ENCODE measurements around the gene NUP205.
"Not testable (repeated sequence)": the region's sequence is repeated elsewhere in the genome, so short reads cannot be mapped to it uniquely, and the experiment has no call there.

NUP205 gene

DNA sequence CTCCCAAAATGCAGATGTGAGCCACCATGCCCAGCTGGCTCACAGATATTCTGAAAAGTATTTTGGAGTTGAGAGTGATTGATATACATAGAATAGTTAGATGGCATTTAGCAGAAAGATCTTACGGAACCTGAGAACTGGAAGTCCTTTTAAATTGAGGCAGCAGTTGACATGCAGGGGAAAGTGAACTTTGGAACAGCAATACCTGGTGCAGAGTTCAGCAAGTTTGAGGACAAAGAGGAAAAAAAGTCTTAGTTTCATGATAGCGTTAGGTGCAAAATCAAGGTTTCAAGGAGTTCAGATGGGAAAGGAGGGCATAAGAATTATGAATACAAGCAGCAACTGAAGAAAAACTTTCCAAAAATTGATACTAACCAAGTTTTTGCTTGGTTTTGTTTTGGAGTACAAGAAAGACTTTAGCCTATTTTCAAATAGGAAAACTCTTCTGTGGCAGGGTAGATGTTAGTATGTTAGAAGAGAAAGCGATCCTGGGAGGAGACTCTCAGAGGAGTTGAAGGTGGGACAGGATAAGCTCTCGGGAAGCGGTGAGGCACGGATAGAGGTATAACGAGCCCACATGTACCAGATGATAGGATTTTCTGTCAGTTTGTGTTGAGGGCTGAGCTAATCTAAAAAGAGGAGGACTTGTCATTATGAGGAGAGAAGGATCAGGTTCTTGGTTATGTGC is 76.6 kb downstream of the NUP205 start:
- no peak for DNase-seq

DNA sequence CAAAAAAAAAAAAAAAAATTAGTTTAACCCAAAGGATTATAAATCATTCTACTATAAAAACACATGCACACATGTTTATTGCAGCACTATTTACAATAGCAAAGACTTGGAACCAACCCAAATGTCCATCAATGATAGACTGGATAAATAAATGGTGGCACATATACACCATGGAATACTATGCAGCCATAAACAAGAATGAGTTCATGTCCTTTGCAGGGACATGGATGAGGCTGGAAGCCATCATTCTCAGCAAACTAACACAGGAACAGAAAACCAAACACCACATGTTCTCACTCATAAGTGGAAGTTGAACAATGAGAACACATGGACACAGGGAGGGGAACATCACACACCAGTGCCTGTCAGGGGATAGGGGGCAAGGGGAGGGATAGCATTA is 82.0 kb downstream of the NUP205 start:
- DNase-seq: not testable (repeated sequence)

DNA sequence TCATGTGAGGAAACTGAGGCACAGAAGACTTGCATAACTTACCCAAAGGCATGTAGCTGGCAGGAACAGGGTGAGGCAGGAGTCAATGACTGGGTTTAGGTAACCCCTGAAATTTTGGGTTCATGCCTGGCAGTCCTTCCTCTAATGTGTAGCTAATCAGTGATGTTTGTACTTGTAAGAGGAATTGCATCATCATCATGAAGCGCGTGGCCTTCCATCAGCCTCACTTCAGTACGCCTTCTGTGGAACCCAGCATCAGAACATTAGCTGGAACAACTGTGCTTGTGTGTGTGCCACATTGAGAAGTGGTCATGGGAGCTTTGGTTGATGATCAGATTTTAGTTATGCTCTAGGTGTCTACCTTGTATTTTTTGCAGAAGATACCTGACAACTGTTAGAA is 86.4 kb downstream of the NUP205 start:
- DNase-seq: no peak

DNA sequence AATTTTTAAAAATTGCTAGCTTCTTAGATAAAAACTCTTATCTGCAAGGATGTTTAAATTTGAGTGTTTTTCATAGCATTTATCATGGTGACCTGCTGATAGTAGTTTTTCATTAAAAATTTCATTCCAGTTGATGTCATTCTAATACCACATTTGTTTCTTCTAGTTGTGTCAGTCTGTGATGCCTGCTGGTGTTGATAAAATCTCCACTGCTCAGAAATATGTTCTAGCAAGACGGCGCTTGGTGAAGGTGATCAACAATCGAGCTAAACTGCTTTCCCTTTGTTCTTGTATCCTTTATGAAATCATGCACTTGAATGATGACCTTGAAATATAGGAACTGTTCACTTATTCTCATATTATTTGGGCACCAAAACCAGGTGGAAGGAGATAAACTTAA is 87.0 kb downstream of the NUP205 start:
- DNase-seq: no peak

DNA sequence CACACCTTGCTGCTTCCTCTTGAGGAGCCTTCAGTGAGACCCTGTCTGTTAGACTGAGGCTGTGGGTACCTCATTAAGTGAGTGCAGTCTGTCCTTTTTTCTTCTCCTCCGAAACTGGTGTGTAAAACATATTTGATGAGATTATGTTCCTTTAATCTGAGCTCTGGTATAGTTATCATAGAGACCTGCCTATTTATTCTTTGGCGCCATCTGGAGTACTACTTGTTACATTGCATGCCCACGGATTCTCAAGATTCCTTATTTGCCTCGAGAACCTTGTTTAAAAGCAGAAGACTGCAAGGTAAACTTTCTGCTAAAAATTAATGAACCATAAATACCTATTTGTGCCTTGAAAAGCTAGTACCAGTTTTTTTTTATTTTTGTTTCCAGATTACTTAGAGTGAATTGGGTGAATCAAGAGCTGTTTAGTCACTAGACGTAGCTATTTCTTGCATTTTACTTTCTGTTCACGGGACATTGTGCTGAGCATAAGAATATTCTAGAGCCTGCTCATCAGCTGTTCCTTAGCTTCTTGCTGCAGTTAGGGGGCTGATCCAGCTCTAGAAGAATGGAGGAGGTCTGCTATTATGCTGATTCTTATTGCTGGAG is 87.7 kb downstream of the NUP205 start:
- no peak for DNase-seq

DNA sequence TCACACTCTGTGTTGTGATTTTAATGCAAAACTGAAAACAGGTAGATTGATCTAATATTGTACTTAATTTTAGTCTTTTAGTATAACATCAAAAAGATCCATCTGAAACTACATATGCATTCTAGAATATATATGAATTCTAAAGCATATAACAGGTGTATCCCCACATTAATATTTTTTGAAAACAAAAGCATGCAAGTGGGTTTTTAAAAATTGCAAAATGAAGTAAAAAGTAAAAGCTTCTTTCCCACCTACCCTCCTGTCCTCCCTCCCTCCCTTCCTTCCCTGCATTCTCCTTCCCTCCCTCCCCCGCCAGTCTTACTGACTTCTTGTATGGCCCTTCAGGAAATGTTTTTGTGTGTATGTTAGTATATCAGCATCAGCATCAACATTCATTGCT is 90.0 kb downstream of the NUP205 start:
- DNase-seq: no peak

DNA sequence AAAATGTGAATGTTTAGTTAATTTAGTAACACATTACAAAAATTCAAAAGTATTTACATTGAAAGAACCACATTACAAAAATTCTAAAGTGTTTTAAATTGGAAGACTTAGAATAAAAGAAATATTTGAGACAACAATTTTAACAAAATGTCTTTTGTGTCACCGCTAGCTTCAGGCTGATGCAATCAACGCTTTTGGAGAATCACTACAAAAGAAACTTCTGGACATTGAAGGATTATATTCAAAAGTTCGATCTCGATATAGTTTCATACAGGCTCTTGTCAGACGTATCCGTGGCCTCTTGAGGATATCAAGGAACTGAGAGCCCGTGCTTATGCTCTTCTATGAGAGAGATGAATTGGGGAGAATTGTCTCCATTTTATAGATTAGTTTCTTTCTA is 90.5 kb downstream of the NUP205 start:
- DNase-seq: no peak

DNA sequence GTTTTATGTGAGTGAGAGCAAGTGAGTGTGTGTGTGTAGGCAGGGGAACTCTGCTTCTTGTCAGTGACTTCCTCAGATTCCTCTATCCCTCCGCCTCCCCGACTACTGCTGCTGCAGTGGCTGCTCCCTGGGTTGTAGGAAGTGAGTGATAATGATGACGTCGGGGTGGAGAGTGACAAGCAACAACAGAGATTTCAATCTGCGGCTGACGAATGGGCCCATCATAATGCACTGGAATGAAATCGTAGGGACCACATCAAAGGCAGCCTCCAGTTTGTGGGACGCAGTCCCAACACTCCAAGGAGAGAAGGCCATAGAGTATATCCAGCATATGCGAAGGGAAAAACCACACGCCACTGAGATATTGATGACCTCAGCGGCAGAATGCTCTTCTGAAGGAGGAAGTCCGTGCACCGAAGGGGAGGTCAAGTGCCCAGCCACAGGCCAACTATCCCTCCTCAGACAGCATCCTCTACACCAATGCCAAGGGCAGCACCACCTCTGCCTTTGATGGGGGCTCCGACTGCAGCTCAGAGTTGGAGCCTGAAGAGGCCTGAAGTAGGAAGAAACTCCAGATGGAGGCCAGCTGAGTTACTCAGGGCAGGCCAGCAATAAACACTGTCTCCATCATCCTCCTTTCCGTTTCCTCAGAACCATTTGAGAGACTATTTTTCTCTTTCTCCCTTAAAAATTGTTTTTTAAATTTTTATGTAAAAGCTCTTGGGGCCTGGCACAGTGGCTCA is 93.3 kb downstream of the NUP205 start:
- DNase-seq: no peak

DNA sequence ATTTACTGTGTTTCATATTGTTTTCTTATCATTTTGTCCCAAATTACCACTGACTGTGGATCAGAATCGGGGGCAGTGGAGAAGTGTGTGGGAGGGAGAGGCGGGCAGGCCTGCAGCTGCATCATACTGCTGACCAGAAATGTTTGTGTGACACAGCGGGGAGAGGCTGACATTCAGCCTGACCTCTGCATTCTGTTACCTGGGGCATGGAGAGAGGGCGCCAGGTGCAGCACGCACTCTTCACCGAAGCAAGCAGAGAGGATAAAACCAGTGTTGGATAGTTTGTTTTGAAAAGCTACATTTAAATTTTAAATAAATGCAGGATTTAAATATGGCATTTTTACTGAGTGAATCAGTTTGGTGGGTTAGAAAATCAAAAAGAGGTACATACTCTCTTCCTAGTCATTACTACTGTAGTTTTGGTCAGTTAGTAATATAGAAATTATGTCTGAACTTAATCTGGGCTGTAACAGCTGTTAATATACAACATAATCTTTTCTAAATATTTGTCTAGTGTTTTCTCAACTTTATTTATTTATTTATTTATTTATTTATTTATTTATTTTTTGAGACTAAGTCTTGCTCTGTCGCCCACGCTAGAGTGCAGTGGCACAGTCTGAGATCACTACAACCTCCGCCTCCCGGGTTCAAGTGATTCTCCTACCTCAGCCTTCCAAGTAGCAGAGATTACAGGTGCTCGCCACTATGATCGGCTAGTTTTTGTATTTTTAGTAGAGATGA is 95.8 kb downstream of the NUP205 start:
- no peak for DNase-seq

DNA sequence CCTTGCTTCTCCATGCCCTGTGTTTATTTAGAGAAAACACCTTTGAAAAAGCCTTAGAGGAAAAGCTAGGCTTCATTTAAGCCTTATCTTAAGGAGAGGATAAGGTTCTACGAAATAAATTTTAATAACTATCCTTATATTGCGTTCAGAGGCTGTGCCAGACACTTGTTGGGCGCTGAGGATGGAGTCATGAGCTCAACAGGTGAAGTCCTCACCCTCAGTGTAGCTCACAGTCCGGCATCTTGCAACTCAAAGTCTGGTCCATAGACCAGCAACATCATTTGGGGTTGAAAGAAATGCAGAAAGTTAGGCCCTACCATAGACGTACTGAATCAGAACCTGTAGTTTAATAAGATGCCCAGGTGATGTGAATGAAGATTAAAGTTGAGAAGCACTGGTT is 100.8 kb downstream of the NUP205 start:
- no peak for DNase-seq

DNA sequence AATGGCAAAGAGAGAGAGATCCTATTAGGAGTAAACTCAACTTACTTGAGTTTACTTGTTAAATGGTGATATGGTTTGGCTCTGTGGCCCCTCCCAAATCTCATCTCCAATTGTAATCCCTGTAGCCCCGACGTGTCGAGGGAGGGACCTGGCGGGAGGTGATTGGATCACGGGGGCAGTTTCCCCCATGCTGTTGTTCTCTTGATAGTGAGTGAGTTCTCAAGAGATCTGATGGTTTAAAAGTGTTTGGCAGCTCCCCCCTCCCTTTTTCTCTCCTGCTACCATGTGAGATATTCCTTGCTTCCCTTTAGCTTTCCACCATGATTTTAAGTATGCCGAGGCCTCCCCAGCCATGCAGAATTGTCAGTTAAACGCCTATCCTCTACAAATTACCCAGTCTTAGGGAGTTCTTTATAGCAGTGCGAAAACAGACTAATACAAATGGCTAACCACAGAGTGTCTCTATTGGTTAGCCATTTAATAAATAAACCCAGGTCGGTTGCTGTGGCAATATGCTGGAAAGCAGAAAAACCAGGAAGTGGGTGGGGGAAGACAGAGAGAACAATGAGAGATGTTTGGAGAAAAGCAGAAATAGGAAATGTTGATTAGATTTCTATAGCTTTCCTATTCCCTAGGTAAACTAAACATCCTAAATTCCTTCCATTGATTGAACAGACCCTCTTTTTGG is 101.6 kb downstream of the NUP205 start:
- no peak for DNase-seq

DNA sequence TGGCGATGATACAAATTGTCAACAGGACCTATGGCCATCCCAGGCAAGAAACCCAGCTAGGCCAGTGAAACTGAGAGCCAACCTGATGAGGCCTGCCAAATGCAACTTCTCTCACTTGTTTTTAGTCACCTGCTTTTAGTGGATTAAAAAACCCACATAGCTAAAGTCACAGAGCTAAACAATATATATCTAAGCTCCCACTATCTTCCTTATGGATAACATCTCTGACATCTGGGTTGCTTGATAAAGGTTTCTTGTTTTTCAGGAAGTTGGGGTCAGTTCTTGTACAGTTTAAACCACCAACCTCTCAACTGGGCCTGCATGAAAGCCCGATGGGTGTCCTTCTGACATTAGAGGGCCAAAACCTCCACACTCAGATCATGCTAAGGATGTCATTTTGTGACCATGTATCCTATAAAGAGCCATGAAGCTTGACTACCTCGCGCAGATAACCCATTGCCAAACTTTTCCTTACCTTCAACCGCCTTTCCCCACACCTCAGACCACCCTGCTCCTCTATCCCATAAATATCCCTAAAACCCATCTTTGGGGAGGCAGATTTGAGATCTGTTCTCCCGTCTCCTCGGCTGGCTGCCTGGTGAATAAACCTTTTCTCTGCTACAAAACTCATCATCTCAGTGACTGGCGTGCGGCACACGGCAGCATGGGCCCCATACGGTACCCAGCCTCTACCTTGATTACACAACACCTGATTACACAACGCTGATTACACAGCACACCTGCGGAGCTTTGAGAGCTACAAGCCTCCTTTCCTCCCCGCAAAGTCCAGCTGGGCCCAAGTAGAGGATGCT is 103.8 kb downstream of the NUP205 start:
- DNase-seq: no peak

DNA sequence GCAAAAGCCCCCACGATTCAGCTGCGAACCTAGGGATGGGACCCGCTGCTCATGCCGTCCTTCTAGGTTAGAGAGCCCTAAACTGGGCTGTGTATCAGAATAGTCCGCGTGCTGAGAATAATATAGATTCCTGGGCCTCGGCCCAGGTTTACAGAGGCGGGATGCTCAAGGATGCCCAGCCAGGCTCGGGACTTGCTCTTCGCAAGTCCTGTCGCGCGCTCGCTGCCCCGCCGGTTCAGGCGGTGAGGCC is 104.3 kb downstream of the NUP205 start:
- no peak for DNase-seq

DNA sequence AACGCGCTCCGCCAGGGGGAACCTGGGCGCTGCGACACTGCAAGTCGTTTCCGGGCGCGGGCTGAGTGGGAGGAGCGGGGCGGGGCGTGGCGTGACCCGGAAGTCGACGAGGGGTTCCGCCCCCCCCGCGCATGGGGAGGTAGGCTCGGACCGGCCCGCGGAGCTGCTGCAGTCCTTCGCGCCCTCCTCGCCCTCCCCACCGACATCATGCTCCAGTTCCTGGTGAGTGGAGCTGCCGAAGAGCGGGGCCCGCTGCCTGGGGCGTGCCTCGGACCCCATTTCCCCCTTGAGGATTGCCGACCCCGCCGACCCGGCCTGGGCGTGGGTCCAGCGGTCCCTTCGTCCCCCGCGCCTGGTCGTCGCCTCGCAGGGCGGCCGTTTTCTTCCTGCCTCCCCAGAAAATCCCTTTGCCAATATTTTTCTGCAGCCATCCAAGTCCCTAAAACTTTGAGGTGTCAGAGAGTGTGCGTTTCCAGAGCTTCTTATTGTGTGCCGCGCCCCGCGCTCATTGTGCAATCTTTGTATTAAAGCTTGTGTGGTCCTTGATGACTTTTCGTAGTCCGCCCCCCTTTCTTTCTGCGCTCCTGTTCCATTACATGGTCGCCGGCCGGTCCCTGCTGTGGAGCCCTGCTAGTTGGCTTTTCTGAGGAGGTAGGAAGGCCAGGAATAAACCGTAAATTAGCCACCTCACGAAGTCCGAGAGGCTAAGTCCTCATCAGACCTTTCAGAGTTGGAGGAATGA is 104.8 kb downstream of the NUP205 start, which contains the start of gene STMP1:
Gene STMP1, plus strand, starts transcription at position 142 of the 742 bp plus-strand sequence.
- DNase-seq: peak; percentile 40

DNA sequence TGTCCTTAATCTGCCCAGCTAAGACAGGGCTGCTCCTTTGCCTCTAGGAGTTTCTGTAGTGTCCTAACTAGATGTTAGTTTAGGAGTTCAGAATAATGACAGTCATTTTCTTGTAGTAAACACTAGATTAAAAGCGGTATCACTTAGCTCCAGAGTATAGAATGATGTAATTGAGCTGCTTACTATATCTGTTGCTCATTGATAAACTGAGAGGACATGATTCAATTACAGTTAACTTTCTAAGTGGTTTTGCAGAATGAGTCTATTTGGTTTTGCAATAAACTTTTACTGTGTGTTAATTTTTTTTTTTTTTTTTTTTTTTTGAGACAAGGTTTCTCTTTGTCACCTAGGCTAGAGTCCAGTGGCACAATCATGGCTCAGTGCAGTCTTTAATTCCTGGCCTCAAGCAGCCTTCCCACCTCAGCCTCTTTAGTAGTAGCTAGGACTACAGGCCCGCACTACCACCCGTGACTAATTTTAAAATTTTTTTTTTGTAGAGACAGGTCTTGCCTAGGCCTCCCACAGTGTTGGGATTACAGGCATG is 106.4 kb downstream of the NUP205 start:
- DNase-seq: no peak

DNA sequence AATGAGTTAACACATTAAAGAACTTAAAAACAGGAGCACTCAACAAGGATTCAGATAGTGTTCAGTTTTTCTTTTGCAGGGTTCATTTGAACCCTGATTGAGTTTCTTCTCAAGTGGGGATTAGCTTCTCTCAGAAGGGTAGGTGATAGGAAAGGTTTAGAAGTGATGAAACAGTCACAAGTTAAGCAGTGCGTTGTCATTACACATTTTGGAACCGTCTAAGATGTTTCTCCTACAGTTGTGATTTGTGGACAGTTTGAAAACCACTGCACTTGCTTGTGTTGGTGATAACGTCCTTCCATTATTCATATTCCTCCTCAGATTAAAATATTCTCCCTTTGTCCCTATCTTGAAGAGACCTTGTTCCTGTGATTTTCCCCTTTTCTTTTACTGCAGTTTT is 107.3 kb downstream of the NUP205 start:
- DNase-seq: no peak

DNA sequence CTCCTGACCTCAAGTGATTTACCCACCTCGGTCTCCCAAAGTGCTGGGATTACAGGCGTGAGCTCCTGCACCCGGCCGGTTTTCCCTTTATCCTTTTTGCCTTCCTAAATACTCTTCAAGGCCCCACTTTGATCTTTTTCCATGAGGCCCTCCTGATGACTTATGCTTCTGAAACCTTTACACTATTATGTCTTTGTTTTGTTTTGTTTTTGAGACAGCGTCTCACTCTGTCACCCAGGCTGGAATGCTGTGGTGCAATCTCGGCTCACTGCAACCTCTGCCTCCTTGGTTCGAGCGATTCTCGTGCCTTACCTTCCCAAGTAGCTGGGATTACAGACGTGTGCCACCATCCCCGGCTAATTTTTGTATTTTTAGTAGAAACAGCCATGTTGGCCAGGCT is 108.4 kb downstream of the NUP205 start:
- no peak for DNase-seq

DNA sequence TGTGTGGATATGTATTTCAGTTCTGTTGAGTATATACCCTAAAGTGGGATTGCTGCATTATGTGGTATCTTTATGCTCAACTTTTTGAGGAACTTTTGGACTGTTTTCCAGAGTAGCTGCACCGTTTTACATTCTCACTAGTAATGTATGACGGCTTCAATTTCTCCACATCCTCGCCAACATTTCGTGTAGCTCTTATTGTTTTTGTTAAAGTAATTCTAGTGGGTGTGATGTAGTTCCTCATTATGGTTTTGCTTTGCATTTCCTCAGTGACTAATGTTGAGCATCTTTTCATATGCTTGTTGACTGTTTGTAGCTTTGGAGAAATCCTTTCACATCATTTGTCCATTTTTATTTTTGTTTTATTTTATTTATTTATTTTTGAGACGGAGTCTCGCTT is 109.1 kb downstream of the NUP205 start:
- no peak for DNase-seq

DNA sequence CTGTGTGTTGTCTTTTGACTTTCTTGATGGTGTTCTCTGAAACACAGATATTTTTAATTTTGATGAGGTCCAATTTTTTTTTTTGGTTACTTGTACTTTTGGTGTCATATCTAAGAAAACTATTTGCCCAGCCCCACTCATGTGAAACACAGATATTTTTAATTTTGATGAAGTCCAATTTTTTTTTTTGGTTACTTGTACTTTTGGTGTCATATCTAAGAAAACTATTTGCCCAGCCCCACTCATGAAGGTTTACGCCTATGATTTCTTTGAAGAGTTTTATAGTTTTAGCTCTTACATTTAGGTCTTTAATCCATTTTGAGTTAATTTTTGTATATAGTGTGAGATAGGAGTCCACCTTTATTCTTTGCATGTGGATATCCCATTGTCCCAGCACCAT is 109.9 kb downstream of the NUP205 start:
- not testable (repeated sequence) for DNase-seq

DNA sequence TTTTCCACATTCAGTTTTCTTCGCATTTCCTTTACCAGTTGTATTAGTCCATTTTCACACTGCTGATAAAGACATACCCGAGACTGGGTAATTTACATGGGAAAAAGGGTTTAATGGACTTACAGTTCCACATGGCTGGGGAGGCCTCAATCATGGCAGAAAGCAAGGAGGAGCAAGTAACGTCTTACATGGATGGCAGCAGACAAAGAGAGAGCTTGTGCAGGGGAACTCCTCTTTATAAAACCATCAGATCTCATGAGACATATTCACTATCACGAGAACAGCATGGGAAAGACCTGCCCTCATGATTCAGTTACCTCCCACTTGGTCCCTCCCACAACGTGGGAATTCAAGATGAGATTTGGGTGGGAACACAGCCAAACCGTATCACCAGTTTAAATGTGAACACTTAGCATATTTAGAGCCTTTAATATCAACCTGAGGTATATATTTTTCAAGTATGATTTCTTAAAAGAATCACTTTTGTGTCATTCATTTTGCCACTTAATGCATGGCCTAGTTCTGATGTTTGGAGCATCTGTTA is 111.2 kb downstream of the NUP205 start:
- DNase-seq: not testable (repeated sequence)

DNA sequence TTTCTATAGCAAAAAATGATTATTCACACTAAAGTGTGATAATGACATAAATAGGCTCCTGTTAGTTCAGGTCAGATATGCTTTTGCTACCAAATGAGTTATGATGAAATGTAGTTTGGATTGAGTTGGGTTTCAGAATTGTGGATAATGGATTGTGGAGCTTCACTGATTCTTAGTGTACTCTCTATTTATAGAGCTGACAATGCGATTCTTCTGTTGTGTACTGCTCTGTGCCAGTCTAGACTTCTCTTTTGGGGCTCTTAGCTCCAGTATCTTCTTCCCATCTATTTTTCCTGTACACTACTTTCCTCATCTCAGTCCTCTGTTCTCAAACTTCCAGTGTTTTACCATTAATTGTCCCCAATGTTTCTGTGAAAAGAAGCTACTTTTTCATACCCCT is 112.1 kb downstream of the NUP205 start:
- DNase-seq: no peak
